Measurements from ENCODE around the gene MARK3.

MARK3 gene

DNA sequence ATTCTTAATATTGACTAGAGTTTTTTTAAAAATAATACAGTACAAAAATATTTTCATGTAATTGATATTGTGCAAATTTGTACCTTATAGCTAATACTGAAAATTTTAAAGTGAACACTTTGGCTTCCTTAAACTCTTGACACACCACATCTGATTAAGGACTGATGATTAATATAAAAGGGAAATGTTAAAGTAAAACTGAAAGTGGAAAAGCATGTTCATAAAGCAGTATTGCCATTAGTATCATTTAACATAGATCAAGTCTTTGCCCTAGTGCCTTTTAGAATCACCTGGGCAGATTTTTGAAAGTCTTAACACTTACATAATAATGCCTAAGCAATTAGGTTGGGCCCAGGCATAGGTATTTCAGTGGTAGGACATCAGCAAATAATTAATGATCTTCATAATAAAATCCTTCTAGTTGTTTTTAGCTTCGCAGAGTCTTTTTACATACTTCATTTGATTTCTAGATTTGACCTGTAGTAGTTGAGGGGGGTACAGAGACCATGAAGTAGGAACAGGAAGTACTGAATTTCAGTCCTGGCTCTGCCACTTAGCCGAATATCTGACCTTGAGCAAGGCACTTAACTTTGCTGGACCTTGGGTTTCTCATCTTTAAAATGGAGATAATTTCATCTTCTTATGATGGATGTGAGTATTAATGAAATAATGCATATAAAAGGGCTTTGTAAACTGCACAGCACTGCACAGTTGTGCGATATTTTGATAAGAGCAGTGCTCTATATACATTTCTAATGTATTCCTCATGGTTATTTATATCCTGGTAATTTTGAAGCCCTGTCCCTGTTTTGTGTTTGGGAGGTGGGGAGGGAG lies 43.7 kb downstream of the MARK3 start:
- TF ChIP-seq Cebpa-rat (IDR thresholded peaks at IDR 0.05) = no peak
- H3K27ac ChIP-seq = no peak overlapping the region
- no peak overlapping the region for H3K4me2 ChIP-seq
- H3K9me3 ChIP-seq = no peaks in the 10 kb centered on the region
- H3K9ac ChIP-seq = no peak overlapping the region
- H3K27me3 ChIP-seq = no peaks in the 10 kb centered on the region
- peaks cover 53% of the 10 kb centered on the region for H3K36me3 ChIP-seq
- no peak overlapping the region for H3K4me3 ChIP-seq
- peaks cover 44% of the 10 kb centered on the region for H4K20me1 ChIP-seq
- H3K4me1 ChIP-seq = peaks cover 14% of the 10 kb centered on the region

GRCh38 chr14:103430358-103430757 lies 45.1 kb downstream of the MARK3 start:
- H3K9ac ChIP-seq = no peak overlapping the region
- H3K27ac ChIP-seq = no peak overlapping the region
- no peak overlapping the region for H3K4me3 ChIP-seq
- H3K4me1 ChIP-seq = peaks cover 20% of the 10 kb centered on the region
- H3K27me3 ChIP-seq = no peaks in the 10 kb centered on the region
- H3K36me3 ChIP-seq = peaks cover 51% of the 10 kb centered on the region
- peaks cover 50% of the 10 kb centered on the region for H4K20me1 ChIP-seq
- no peaks in the 10 kb centered on the region for H3K9me3 ChIP-seq
- no peak for TF ChIP-seq Cebpa-rat (IDR thresholded peaks at IDR 0.05)
- no peak overlapping the region for H3K4me2 ChIP-seq

- Histone ChIP-seq H3K27me3 (no peaks in the 10 kb centered on the region), H3K9ac (no peak overlapping the region), H4K20me1 (peaks cover 31% of the 10 kb centered on the region), H3K4me1 (peaks cover 15% of the 10 kb centered on the region), H3K4me3 (no peak overlapping the region), H3K9me3 (no peaks in the 10 kb centered on the region), H3K36me3 (peaks cover 50% of the 10 kb centered on the region), H3K27ac (no peak overlapping the region), H3K4me2 (no peak overlapping the region)
- no peak for TF ChIP-seq Cebpa-rat (IDR thresholded peaks at IDR 0.05)
Observed at GRCh38 chr14:103432627-103433026, 47.4 kb downstream of the MARK3 start.

- Histone ChIP-seq H3K4me2 (no peak overlapping the region), H3K27me3 (no peaks in the 10 kb centered on the region), H4K20me1 (peaks cover 31% of the 10 kb centered on the region), H3K4me3 (no peak overlapping the region), H3K9me3 (no peaks in the 10 kb centered on the region), H3K9ac (no peak overlapping the region), H3K27ac (no peak overlapping the region), H3K36me3 (peaks cover 54% of the 10 kb centered on the region), H3K4me1 (peaks cover 7% of the 10 kb centered on the region)
- no peak for TF ChIP-seq Cebpa-rat (IDR thresholded peaks at IDR 0.05)
Observed at GRCh38 chr14:103433916-103434563, 48.8 kb downstream of the MARK3 start.

DNA sequence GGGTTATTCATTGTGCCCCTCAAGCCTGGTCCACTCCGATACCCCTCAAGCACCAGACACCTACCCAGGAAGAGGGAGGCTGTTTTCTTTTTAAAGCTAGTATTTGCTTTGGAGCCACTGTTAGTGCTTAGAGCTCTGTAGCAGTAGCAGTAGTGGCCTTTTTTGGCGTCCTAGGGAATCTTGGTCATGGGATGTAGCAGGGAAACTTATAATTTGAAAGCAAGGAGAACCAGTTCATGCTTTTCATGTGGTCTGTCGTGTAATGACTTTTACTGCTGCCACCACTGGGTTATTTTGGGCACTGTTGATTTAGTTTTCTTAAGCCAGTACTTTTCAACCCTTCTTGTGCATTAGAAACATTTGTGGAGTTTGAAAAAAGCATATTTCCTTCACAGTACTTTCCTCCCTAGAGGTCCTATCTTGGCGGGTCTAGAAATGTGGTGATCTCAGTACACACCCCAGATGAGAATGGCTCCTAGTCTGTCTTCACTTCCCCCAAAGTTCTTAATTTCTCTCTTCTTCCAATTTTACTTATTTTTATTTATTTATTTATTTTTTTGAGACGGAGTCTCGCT lies 49.7 kb downstream of the MARK3 start:
- H3K27me3 ChIP-seq = no peaks in the 10 kb centered on the region
- no peak overlapping the region for H3K4me2 ChIP-seq
- H3K4me1 ChIP-seq = peaks cover 6% of the 10 kb centered on the region
- H3K36me3 ChIP-seq = peaks cover 59% of the 10 kb centered on the region
- TF ChIP-seq Cebpa-rat (IDR thresholded peaks at IDR 0.05) = no peak
- no peaks in the 10 kb centered on the region for H3K9me3 ChIP-seq
- no peak overlapping the region for H3K4me3 ChIP-seq
- no peak overlapping the region for H3K9ac ChIP-seq
- H3K27ac ChIP-seq = no peak overlapping the region
- H4K20me1 ChIP-seq = peaks cover 31% of the 10 kb centered on the region; the same call in 1 of the 2 replicates

DNA sequence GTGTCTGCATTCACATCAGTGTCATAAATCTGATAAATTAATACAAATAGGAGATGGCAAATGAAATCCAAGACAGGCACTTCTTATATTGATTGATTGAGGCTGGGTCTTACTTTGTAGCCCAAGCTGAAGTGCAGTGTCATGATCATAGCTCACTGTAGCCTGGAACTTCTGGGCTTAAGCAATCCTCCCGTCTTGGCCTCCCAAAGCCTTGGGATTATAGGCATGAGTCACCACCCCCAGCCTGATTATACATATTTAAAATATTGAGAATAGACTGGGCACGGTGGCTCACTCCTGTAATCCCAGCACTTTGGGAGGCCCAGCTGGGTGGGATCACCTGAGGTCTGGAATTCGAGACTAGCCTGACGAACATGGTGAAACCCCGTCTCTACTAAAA lies 51.3 kb downstream of the MARK3 start:
- no peak for TF ChIP-seq Cebpa-rat (IDR thresholded peaks at IDR 0.05)

DNA sequence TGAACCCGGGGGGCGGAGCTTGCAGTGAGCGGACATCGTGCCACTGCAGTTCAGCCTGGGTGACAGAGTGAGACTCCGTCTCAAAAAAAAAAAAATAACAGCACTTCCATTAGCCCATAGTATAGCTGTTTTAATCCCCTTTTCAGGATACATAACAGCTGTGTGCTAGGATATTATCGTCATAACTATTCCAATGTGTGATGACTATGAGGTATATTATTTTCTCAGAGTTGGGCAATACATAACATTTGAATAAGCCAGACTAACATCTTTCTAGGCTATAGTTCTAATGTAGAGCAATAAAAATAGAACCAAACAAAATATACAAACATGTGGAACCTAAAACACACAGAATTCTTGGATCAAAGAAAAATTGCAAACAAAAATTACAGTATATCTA lies 57.1 kb downstream of the MARK3 start:
- H3K9me3 ChIP-seq = no peaks in the 10 kb centered on the region
- peaks cover 74% of the 10 kb centered on the region for H4K20me1 ChIP-seq
- H3K4me3 ChIP-seq = no peak overlapping the region
- H3K9ac ChIP-seq = no peak overlapping the region
- H3K4me2 ChIP-seq = no peak overlapping the region
- peaks cover 12% of the 10 kb centered on the region for H3K4me1 ChIP-seq
- no peak overlapping the region for H3K27ac ChIP-seq
- no peak for TF ChIP-seq Cebpa-rat (IDR thresholded peaks at IDR 0.05)
- H3K27me3 ChIP-seq = no peaks in the 10 kb centered on the region
- peaks cover 56% of the 10 kb centered on the region for H3K36me3 ChIP-seq

More for the DNA sequence above, 51.3 kb downstream of the MARK3 start:
- H3K4me1 ChIP-seq = peaks cover 6% of the 10 kb centered on the region
- no peak overlapping the region for H3K4me3 ChIP-seq
- H4K20me1 ChIP-seq = peaks cover 32% of the 10 kb centered on the region; the same call in 1 of the 2 replicates
- peaks cover 58% of the 10 kb centered on the region for H3K36me3 ChIP-seq
- no peak overlapping the region for H3K27ac ChIP-seq
- H3K27me3 ChIP-seq = no peaks in the 10 kb centered on the region
- no peak overlapping the region for H3K9ac ChIP-seq
- no peak overlapping the region for H3K4me2 ChIP-seq
- H3K9me3 ChIP-seq = no peaks in the 10 kb centered on the region

- Histone ChIP-seq H3K27me3 (no peaks in the 10 kb centered on the region), H3K9ac (no peak overlapping the region), H3K4me2 (no peak overlapping the region), H3K9me3 (no peaks in the 10 kb centered on the region), H3K27ac (no peak overlapping the region), H3K4me3 (no peak overlapping the region), H3K36me3 (peaks cover 50% of the 10 kb centered on the region), H4K20me1 (peaks cover 79% of the 10 kb centered on the region), H3K4me1 (peaks cover 20% of the 10 kb centered on the region)
- no peak for TF ChIP-seq Cebpa-rat (IDR thresholded peaks at IDR 0.05)
Observed at GRCh38 chr14:103443111-103443510, 57.9 kb downstream of the MARK3 start.

DNA sequence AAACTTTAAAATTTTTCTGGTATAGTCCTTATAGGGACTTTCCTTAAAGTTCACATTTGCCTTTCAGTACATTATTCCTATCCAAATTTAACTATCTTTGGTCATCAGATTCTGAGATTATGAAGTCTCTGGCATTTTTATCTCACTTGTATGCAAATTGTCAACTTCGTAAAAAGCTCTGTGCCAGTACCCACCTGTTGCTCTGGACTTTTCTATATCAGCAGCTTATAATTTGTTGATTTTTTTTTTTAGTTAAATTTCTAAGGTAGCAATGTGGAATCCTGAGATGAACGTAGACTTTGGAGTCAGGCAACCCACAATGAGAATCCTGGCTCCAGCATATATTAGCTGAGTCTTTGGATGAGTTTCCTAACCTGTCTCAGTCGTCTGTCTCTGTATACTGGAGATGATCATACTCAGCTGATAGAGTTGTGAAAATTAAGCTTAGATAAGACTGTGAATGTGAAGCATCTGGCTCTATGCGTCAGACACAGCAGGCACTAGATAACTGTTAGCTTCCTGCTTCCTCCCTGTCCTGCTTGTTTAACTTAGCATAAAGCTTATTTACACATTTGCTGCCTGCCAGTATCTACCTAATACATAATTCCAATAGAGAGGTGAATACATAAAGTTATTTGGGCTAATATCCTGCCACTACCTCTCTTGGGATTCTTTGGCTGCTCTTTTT lies 59.8 kb downstream of the MARK3 start:
- Histone ChIP-seq H3K9me3 (no peaks in the 10 kb centered on the region), H3K4me3 (no peak overlapping the region), H3K36me3 (peaks cover 32% of the 10 kb centered on the region), H3K27me3 (no peaks in the 10 kb centered on the region), H3K4me2 (no peak overlapping the region), H4K20me1 (peaks cover 80% of the 10 kb centered on the region), H3K4me1 (peaks cover 21% of the 10 kb centered on the region), H3K27ac (no peak overlapping the region), H3K9ac (no peak overlapping the region)
- no peak for TF ChIP-seq Cebpa-rat (IDR thresholded peaks at IDR 0.05)
